IPS-20b (cell line): ENCODE results near the gene TRIM51.
"Not testable (repeated sequence)": the region's sequence is repeated elsewhere in the genome, so short reads cannot be mapped to it uniquely, and the experiment has no call there.

Experiments
- H3K27ac ChIP-seq: one replicate; pipeline ENCODE4 v1.5.1; 2013; ENCODE audit warnings: low read length
- H3K27me3 ChIP-seq: 2 replicates; pipeline ENCODE4 v1.6.1; 2013; ENCODE audit warnings: mild to moderate bottlenecking, low read length, inconsistent platforms; ENCODE audit not compliant: insufficient read depth
- H3K36me3 ChIP-seq: 2 replicates; pipeline ENCODE4 v1.6.1; 2013; ENCODE audit warnings: low read depth, mild to moderate bottlenecking, inconsistent platforms, low read length, moderate library complexity; ENCODE audit not compliant: insufficient read depth
- H3K4me1 ChIP-seq: 2 replicates; pipeline ENCODE4 v1.6.1; 2013; ENCODE audit warnings: mild to moderate bottlenecking, control low read depth, inconsistent platforms, low read length, moderate library complexity; ENCODE audit not compliant: insufficient read depth
- H3K4me3 ChIP-seq: 2 replicates; pipeline ENCODE4 v1.5.1; 2013; ENCODE audit warnings: mild to moderate bottlenecking, low read length, inconsistent platforms
- H3K9ac ChIP-seq: 2 replicates; pipeline ENCODE4 v1.6.1; 2013; ENCODE audit warnings: low read depth, mild to moderate bottlenecking, inconsistent platforms, low read length, moderate library complexity
- H3K9me3 ChIP-seq: 2 replicates; pipeline ENCODE4 v1.6.1; 2013; ENCODE audit warnings: mild to moderate bottlenecking, low read depth, low read length, inconsistent platforms; ENCODE audit not compliant: insufficient read depth

The TRIM51 gene, protein sequence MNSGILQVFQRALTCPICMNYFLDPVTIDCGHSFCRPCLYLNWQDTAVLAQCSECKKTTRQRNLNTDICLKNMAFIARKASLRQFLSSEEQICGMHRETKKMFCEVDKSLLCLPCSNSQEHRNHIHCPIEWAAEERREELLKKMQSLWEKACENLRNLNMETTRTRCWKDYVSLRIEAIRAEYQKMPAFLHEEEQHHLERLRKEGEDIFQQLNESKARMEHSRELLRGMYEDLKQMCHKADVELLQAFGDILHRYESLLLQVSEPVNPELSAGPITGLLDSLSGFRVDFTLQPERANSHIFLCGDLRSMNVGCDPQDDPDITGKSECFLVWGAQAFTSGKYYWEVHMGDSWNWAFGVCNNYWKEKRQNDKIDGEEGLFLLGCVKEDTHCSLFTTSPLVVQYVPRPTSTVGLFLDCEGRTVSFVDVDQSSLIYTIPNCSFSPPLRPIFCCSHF

DNA sequence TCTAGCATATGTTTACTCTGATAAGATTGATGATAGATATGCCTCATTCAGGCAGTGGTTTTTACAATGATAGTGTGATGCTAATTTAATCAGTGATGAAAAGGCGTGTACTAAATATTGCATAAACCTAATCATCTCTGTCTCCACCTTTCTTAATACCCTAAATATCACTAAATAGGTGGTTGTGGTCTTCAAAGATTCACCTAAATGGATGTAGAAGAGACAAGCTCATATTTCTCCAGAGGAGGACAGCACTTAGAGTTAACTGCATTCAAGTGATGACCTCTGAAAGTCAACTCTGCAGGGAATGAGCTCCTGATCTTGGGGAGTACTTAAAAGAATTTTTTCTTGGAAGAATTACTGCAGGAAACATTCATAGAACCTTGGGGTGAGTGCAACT, at the start of gene TRIM51:
Gene TRIM51 (plus strand): TSS at position 301 of the 400 bp plus-strand sequence. CDS start 2,132 bp downstream, outside the sequence.
- not testable (repeated sequence) for H3K4me1 ChIP-seq, H3K9ac ChIP-seq, H3K27ac ChIP-seq, H3K36me3 ChIP-seq, H3K9me3 ChIP-seq, H3K27me3 ChIP-seq, H3K4me3 ChIP-seq

- no peaks in the 10 kb centered on the region for H3K4me1 ChIP-seq
- H3K27me3 ChIP-seq, result no peaks in the 10 kb centered on the region
- no peaks in the 10 kb centered on the region for H3K36me3 ChIP-seq
- H3K4me3 ChIP-seq, result no peak within 1 kb of the TSS
- H3K9me3 ChIP-seq, result peaks cover 73% of the 10 kb centered on the region
- H3K27ac ChIP-seq, result no peak within 1 kb of the TSS
- no peak within 1 kb of the TSS for H3K9ac ChIP-seq
Measured at GRCh38 chr11:55838452-55838851, 44.6 kb upstream of the TRIM51 start, which contains the start of gene OR5D16. Gene OR5D16 (plus strand): TSS chr11:55838752. CDS start chr11:55838752, 0 bp downstream.

DNA sequence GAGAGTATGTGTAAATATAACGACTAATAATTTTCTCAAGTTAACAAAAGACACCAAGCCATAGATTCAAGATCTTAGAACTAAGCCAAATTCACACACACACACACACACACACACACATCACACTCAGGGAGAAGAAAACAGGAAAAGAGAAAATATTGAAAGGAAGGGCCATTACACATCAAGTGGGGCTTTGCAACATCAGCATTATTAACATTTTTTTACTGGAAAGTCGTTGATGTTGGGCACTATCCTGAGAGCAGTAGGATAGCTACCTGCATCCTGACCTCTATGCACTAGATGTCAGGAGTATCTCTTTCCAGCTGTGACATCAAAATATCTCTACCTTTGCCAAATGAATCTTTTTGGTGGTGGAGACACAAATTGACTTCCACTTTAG, 35.6 kb upstream of the TRIM51 start:
- H3K9me3 ChIP-seq, result peaks cover 56% of the 10 kb centered on the region
- no peaks in the 10 kb centered on the region for H3K4me1 ChIP-seq
- no peak overlapping the region for H3K4me3 ChIP-seq
- no peaks in the 10 kb centered on the region for H3K36me3 ChIP-seq
- H3K27me3 ChIP-seq, result no peaks in the 10 kb centered on the region
- H3K9ac ChIP-seq, result no peak overlapping the region
- H3K27ac ChIP-seq, result no peak overlapping the region

DNA sequence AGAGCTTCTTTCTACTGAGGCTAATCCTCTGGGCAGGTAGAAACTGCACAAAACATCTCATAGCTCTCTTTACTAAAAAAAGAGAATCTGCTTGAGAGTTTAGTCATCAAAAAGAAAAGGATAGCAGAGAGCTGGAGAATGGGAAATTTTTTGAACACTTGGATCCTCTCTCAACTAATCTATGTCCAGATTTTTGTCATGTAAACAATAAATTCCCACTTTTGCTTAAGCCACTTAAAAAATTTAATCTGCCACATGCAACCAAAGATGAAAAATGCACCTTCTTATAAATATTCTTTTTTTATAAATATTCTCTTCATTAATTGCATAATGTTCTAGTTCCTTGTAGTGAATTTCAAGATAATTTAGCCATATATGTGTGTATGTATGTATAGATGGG, 34.1 kb upstream of the TRIM51 start:
- H3K27ac ChIP-seq, result no peak overlapping the region
- H3K36me3 ChIP-seq, result no peaks in the 10 kb centered on the region
- no peaks in the 10 kb centered on the region for H3K27me3 ChIP-seq
- H3K4me1 ChIP-seq, result no peaks in the 10 kb centered on the region
- H3K9me3 ChIP-seq, result peaks cover 69% of the 10 kb centered on the region
- H3K4me3 ChIP-seq, result no peak overlapping the region
- H3K9ac ChIP-seq, result no peak overlapping the region

DNA sequence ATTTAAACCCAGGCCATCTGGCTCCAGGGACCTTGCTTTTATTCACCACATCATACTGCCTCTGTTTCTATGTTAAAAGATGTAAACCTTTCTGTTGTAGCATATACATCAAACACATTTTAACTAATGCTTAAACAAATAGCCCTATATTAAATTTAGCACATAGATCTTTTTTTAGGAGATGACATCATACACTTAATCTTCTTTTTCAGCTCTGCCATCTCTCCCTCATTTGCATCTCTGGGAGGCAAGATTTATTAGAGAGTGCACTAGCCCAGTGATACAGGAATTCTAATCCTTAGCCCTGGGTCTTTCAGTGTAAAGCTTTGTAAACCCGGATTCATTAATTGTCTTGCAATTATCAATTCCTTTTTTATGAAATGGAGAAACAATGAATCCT, 31.0 kb upstream of the TRIM51 start:
- Histone ChIP-seq H3K36me3 (no peaks in the 10 kb centered on the region), H3K9me3 (peaks cover 64% of the 10 kb centered on the region), H3K9ac (no peak overlapping the region), H3K4me1 (no peaks in the 10 kb centered on the region), H3K4me3 (no peak overlapping the region), H3K27ac (no peak overlapping the region), H3K27me3 (no peaks in the 10 kb centered on the region)

- Histone ChIP-seq H3K4me3 (no peak overlapping the region), H3K36me3 (no peaks in the 10 kb centered on the region), H3K27me3 (no peaks in the 10 kb centered on the region), H3K9ac (no peak overlapping the region), H3K9me3 (peaks cover 74% of the 10 kb centered on the region), H3K27ac (no peak overlapping the region), H3K4me1 (no peaks in the 10 kb centered on the region)
Measured at GRCh38 chr11:55854704-55855103, 28.4 kb upstream of the TRIM51 start.

DNA sequence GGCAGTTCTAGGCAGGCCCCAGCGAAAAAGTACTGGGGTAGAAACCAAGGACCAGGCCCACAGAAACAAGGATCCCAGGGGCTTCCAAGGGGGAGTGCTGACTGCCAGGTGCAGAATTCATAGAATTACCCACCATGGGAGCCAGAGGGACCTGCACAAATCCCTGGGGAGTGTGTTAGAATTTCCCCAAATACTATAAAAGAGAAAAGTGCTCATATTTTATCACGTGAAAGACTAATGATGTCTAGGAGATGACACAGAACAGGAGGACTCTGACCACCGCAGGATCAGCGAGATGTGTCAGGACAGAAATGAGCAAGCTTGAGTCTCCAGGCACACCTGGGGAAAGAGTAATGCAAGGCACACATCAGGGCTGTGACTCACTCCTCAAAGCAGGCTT, 15.7 kb upstream of the TRIM51 start:
- not testable (repeated sequence) for H3K9ac ChIP-seq, H3K27ac ChIP-seq, H3K4me1 ChIP-seq, H3K27me3 ChIP-seq, H3K4me3 ChIP-seq, H3K36me3 ChIP-seq
- H3K9me3 ChIP-seq, result peaks cover 23% of the 10 kb centered on the region

- not testable (repeated sequence) for H3K27me3 ChIP-seq, H3K4me3 ChIP-seq, H3K9me3 ChIP-seq, H3K27ac ChIP-seq, H3K9ac ChIP-seq, H3K4me1 ChIP-seq, H3K36me3 ChIP-seq
Measured at GRCh38 chr11:55872731-55873130, 10.4 kb upstream of the TRIM51 start.

- not testable (repeated sequence) for H3K36me3 ChIP-seq, H3K27ac ChIP-seq, H3K4me3 ChIP-seq, H3K9ac ChIP-seq, H3K27me3 ChIP-seq, H3K4me1 ChIP-seq, H3K9me3 ChIP-seq
Measured at GRCh38 chr11:55873146-55873545, 10.0 kb upstream of the TRIM51 start.

DNA sequence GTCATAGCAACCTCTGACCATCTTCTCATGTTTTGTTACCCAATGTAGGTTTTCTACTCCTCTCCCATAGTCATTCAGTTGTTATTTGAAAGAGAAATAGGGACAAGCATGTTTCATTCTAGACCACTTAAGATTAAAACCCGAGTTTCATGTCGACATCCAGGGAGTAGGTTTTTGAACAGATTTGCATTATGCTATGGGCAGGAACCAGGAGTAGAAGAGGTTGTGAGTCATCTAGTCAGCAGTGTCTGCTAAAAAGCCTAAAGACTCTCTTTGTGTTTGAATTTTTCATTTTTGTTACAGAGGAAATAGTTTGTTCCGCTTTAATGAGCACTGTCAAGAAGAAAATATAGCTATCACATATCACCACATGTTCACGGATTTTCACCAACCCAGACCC, 1.9 kb downstream of the TRIM51 start:
- not testable (repeated sequence) for H3K9ac ChIP-seq, H3K4me3 ChIP-seq, H3K27ac ChIP-seq, H3K4me1 ChIP-seq, H3K27me3 ChIP-seq, H3K9me3 ChIP-seq, H3K36me3 ChIP-seq

DNA sequence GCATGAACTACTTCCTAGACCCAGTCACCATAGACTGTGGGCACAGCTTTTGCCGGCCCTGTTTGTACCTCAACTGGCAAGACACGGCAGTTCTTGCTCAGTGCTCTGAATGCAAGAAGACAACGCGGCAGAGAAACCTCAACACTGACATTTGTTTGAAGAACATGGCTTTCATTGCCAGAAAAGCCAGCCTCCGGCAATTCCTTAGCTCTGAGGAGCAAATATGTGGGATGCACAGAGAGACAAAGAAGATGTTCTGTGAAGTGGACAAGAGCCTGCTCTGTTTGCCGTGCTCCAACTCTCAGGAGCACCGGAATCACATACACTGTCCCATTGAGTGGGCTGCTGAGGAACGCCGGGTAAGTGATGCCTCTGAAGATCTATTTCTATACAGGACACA, 2.4 kb downstream of the TRIM51 start:
- H3K4me3 ChIP-seq, H3K27me3 ChIP-seq, H3K9me3 ChIP-seq, H3K36me3 ChIP-seq, H3K9ac ChIP-seq, H3K4me1 ChIP-seq, H3K27ac ChIP-seq: not testable (repeated sequence)

- Histone ChIP-seq H3K4me1 (no peaks in the 10 kb centered on the region), H3K36me3 (no peaks in the 10 kb centered on the region), H3K9ac (no peak overlapping the region), H3K4me3 (no peak overlapping the region), H3K27me3 (no peaks in the 10 kb centered on the region), H3K27ac (no peak overlapping the region), H3K9me3 (peaks cover 23% of the 10 kb centered on the region)
Measured at GRCh38 chr11:55895216-55895615, 12.1 kb downstream of the TRIM51 start.
